HL-60/S4 (cell line): ENCODE measurements around the gene INPP4B.
"Not testable (repeated sequence)": the region's sequence is repeated elsewhere in the genome, so short reads cannot be mapped to it uniquely, and the experiment has no call there.

Experiments
- in situ Hi-C: fragments of 300-500 bp; cut with MboI; formaldehyde crosslinking; loops from 2 replicates; pipeline ENCODE4 v1.14.3; 2022; ENCODE audit warnings: low sequenced_read_pairs

The INPP4B gene

DNA sequence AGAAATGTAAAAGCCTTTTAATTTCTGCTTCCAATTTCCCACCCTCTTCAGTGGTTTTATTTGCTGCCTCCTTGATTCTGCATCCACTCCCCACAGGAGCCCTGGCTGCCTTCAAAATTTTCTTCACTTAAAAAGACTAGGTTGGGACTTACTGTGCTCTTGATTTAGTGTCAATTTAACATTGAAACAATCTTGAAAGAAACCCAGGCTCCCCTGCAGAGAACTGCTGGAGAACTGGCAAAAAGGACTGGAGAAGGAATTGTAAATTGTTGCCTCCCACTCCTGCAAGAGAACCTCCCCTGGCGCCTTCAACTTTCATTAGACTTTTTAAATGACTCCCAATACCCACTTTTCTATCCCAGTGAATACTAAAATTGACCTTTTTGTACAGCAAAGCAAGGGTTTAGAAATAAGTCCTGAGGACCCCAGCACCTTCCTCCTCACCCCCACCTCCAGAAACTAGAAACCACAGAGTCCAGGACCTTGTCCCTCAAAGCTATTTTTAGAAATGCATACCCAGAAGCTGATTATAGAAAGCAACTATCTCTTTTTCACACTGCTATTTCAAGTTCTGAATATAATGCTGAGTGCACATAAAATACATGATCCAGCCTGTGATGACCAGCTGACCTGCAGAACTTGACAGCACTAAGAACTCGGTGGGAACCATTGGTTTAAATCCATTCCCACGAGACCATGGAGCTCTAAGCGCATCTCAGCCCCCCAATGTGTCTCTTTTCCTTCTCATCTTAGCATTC lies 155.5 kb downstream of the INPP4B start:
- in situ Hi-C loops, result no loop called here

DNA sequence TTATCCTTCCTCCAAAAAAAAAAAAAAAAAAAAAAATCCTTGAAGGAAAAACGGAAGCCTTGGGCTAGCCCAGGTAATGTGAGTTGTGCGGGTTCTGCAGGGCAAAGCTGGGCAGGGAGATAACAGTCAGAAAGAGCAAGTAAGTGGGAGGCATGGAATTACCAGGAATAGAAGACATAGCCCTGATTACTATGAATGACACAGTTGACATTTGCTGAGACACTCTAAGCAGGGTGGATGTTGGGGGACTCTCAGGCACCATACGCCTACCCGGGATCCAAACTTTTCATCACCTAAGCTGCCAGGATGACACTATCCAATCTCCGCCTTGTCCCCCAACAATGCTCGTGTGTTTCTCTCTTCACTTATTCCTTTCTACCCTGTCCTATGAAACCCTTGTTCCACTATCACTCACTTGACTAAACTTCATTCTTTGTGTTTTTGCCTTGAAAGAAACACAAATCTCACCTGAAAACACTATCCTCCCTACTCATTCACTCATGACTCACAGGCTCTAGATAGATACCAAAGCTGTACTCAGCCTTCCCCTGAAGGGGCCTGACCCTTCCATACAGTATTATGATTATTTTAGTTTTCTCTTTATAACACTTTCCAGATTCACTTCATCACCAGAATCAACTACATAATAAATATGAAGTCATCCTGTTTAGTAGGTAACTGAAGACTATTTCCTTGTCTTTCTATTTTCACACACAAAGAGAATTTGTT lies 158.4 kb downstream of the INPP4B start:
- in situ Hi-C loops, result no loop called here

DNA sequence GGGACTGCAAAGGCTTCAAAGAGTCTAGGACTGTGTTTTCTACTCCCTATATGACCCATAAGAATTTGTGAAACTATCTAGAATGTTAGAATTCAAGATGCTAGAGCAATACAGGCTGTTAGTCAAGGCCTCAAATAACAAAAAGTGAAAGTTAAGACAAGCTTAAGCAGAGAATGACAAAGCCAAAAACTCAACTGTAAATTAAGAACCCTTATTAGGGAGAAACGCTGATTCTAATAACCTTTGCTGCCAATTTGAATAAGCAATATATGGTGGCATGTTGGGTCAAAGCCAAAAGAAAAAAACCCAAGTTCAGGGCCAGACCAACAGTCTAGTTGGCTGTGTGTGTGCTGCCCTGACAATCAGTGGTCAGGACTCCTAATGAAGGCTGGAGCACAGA lies 160.0 kb downstream of the INPP4B start:
- in situ Hi-C loops, result no loop called here

DNA sequence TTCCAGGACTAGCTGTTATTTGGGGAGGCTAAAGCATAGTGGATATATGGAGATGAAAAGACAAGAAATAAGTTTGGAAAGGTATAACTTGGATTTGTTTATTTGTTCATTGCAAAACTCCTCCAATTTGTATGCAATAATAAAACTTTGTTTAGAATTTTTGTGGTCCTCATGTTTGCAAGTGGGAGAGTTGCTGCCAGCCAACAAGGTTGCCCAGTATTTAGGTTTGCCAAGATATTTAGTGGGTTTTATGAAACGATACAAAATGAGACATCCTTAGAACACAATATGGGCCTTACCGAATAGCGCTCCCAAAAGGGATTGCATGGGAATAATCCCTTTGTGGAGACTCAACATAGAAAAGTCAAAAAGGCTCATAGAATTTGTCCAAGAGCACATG lies 162.1 kb downstream of the INPP4B start:
- in situ Hi-C loops, result no loop called here

DNA sequence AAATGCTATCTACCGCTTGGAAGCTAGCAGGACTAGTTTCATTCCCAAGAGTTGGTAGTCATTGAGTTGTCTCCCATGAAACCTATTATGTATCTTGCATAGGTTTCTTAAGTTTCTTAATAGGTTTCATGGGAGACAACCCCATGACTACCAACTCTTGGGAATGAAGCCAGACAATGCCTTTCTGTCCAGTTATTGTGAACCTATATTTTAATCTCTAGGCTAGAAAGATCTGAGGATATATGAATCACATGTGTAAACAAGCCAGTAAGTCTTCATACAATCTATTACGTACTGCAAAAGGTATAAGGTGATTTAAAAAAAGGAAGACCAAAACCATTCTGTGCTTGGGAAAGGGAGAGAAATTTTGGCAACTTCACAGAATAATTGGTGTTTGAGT lies 162.6 kb downstream of the INPP4B start:
- in situ Hi-C loops, result no loop called here

DNA sequence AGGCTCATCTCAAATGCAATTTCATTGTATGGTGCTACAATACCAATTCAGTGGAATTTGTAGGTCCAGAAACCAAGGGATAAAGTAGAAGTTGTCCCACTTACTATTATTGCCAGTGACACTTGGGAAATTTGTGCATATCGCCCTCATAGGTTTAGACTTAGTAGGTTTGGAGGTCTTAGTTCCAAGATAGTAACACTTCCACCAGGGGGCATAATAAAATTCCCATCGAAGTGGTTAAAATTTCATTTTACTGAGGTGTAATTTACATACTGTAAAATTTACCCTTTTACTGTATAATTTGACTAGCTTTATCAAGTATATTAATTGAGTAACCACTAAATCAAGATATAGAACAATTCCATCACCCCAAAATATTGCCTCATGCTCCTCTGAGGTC lies 174.6 kb downstream of the INPP4B start:
- in situ Hi-C loops, result no loop called here

DNA sequence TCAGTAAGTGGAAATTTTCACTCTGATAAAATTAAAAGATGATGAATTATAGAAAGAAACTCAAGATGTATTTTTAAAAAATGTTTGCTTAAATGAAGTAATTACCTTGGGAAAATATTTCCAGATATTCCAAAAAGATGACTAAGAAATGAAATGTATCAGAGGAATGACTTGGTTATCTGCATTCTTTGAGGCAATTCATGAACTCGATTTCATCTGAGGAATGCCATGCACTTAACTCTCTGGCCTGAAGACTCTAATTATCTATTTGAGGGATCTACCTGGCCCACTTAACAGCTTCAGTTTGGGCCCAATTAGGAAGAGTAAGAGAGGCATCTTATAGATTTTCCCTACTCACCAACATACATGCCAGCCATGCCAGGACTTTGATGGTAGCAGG lies 182.3 kb downstream of the INPP4B start:
- in situ Hi-C loops, result no loop called here

DNA sequence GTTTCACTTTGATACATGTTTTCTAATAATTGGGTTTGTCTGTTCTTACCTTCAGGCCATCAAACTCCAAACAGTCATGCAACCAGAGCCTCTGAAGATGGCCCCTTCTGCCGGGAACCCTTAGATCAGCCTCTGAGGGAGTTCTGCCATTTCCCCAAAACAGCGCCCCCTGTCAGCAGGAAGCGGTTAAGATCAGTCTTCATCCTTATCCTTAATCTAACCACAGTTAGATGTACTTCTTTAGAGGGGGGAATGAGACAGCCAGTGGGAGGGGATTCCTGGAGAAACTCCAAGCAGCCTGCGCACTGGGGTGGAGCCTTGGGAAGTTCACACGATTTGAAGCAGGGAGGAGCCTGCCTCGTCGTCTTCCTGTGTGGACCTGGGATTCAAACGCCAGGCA lies 185.4 kb downstream of the INPP4B start:
- in situ Hi-C loops, result no loop called here

DNA sequence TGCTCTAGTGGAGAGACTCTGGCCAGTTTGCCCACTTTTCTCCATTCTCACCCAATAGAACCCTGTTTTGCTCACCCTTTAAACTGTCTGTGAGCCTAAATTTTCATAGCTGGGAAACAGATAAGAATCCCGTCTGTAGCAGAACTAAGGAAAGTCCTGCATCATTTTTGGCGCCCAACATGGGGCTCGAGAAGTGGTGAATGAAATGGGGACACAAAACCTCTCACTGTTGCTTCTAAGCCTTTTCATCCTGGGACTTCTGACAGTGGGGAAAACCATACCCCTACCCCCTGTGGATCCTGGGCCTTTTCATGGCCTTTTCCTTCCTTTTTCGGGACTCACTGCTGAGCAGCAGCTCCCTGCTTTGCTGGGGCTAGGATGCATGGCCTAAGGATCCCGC lies 189.9 kb downstream of the INPP4B start:
- in situ Hi-C loops, result no loop called here

DNA sequence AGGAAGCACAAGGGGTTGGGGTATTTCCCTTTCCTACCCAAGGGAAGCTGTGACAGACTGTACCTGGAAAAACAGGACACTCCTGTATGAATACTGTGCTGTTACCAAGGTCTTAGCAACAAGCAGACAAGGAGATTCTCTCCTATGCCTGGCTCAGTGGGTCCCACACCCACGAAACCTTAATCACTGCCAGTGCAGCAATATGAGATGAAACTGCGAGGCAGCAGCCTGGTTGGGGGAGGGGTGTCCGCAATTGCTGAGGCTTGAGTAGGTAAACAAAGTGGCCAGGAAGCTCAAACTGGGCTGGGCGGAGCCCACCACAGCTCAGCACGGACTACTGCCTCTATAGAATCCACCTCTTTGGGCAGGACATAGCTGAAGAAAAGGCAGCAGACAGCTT lies 197.7 kb downstream of the INPP4B start:
- in situ Hi-C loops, result no loop called here

DNA sequence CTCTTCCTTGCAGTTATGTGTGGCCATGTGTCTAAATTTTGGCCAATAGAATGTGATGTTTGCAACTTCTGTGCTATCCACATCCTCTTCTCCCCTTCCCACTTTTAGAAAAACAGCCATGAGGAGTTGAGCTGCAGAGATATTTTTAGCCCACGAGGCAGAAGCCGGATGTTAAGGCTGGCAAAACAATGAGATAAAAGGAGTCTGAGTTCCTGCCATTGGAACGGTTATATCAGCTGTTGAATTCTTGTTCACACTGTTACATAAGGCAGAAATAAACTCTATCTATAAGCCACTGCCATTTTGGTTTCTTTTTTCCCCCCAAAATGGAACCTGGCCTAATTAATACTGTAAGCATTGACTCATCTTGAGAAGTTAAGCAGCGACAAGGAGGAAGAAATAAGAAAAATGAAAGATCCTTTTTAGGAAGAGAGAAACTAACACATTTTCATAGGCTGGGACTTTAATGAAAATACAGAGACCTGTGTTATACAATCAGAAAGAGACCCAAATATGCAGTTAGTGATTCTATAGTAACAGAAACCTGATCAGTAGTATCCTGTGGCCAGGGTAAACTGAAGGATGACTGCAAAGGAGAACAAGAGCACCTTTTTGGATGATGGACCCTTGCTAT lies 200.5 kb downstream of the INPP4B start:
- in situ Hi-C loops, result no loop called here

DNA sequence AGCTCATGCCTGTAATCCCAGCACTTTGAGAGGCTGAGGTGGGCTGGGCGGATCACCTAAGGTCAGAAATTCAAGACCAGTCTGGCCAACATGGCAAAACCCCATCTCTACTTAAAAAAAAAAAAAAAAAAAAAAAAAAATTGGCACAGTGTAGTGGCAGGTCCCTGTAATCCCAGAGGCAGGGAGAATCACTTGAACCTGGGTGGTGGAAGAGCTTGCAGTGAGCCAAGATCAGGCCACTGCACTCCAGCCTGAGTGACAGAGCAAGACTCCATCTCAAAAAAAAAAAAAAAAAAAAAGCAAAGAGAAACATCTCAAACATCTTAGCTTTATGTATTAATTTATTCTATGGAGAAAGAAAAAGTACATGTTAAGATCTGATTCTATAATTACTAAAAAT lies 201.5 kb downstream of the INPP4B start:
- in situ Hi-C loops, result not testable (repeated sequence)

DNA sequence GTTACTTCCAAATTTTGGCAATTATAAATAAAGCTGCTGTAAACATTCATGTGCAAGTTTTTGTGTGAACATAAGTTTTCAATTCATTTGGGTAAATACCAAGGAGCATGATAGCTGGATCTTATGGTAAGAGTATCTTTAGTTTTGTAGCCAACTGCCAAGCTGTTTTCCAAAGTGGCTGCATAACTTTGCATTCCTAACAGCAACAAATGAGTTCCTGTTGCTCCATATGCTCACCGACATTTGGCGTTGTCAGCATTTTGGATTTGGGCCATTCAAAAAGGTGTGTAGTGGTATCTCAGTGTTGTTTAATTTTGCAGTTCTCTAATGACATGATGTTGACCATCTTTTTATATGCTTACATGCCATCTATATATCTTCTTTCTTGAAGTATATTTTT lies 208.5 kb downstream of the INPP4B start:
- in situ Hi-C loops, result no loop called here

DNA sequence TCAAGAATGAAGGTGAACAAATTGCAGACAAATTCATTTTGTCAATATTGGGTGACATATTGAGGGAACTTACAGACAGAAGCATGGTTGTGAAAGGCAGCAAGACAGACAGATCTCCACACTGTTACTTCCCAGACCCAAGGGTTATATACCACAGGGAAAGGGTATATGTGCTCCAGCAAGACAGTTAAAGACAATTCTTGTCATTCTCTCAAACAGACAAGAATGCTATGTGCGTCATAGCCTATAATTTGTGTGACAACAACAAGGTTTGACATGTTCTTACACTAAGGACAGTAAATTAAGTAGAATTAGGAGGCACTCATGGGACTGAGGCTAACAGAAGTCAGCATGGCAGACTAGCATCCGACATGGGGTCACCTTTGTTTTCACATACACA lies 214.3 kb downstream of the INPP4B start:
- in situ Hi-C loops, result no loop called here

DNA sequence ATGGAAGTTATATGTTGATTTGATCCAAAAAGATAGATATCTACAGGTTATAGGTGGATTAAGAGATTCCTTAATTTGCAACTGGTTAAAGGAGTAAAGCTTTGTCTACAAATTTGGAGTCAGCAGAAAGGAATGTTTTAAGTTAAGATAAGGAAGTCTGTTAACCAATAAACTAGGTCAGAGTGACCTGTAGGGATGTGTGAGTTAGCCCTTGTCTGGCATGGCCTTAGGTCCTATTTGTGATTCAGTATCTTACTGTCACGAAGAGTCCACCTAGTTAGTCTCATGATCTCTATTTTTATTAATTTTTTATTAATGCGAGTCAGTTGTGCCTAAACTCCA lies 230.8 kb downstream of the INPP4B start:
- in situ Hi-C loops, result no loop called here

DNA sequence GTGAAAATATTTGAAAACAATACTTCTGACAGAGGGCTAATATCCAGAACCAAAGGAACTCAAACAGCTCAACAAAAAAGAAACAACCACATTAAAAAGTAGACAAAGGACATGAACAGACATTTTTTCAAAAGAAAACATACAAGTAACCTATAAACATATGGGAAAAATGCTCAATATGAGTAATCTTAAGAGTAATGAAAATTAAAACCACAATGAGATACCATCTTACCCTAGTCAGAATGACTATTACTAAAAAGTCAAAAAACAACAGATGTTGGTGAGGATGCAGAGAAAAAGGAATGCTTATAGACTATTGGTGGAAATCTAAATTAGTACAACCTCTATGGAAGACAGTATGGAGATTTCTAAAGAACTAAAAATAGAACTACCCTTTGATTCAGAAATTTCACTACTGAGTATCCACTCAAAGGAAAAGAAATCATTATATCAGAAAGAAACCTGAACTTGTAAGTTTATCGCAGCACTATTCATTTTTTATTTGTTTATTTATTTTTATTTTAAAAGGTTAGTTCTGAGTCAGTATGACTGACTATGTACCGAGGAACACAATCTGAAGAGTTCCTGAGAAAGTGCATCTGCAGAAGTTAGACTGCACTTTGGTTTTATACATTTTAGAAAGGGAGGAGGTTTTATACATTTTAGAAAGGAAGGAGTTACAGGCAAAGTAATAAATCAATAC lies 231.3 kb downstream of the INPP4B start:
- in situ Hi-C loops, result no loop called here

DNA sequence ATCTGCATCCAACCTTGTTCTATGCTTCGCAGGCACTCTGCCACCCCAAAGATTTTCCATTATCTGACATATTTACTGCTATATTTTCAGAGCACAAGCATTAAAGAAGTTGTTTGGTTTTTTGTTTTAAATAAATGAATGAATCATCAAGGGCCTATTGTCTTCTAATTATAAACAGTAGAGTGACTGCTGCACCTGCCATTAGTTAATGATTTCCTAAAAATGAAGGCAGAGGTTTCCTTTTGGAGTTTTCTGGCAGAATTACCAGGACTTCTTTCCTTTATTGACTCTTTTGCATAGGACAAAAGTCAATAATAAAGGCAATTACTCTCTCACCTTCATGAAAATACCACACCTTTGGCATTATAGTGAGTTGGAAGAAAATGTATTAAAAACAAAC lies 238.1 kb downstream of the INPP4B start:
- in situ Hi-C loops, result no loop called here

DNA sequence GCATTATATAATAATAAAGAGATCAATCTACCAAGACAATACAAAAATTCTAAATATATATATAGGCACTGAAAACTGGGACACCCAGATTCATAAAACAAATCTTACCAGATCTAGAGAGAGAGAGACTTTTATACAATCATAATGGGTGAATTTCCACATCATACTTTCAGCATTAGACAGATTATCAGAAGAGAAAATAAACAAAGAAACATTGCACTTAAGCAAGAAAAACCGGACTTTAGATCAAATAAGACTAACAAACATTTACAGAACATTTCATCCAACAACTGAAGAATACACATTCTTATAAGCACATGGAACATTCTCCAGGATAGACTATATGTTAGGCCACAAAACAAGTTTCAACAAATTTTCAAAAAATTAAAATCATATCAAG lies 245.1 kb downstream of the INPP4B start:
- in situ Hi-C loops, result no loop called here

DNA sequence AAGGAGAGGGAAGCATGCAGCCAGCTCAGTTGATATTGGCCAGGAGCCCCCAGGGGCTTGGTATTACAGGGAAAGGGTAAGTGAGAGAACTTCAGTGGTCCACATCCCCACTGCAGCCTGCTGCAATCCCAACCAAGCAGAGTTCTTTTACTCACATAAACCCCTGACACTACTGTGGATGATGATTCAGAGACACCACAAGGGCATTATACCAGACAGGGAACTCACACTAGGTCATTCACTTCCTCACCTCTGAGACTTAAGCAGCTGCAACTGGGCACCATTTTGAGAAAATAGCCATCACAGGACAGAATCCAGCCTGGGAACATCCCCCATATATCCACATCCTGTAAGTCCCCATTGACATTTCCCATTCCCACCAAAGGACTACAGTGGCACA lies 248.0 kb downstream of the INPP4B start:
- in situ Hi-C loops, result no loop called here

DNA sequence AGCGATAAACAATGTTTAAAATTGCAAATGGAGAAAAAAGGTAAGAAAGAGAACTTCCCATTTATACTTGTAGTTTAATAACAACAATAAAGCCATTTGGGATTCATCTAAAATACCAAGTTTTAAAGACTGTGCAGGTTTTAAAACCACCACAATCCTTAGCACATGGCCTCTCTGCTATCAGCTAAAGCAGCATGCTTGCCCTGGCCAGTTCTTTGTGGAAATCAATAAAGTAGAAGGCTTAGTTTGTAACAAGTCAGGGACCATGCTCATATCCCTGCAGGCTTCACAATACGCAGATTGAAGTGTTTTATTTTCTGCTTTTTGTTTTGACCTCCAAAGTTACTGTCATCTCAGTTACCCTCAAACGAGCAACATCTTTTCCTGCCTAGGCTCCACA lies 249.5 kb downstream of the INPP4B start:
- in situ Hi-C loops, result no loop called here

DNA sequence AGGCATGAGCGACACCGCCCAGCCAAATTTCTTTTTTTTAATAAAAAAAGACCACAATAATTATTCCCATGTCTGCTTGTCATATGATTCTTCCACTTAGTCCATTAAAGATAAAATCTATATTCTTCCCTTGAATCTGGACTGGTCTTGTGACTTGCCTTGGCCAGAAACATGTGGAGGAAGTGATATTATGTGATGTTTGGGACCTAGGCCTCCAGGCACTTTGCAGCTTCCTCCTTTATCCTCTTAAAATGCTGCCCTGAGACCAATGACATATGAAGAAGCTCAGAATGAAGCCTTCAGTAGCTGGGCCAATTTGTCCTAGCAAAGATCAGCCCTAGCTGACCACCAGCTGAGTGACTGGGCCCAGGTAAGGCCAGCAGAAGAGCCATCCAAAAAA lies 250.0 kb downstream of the INPP4B start:
- in situ Hi-C loops, result no loop called here
